ENCODE data around the gene PIANP.

DNA sequence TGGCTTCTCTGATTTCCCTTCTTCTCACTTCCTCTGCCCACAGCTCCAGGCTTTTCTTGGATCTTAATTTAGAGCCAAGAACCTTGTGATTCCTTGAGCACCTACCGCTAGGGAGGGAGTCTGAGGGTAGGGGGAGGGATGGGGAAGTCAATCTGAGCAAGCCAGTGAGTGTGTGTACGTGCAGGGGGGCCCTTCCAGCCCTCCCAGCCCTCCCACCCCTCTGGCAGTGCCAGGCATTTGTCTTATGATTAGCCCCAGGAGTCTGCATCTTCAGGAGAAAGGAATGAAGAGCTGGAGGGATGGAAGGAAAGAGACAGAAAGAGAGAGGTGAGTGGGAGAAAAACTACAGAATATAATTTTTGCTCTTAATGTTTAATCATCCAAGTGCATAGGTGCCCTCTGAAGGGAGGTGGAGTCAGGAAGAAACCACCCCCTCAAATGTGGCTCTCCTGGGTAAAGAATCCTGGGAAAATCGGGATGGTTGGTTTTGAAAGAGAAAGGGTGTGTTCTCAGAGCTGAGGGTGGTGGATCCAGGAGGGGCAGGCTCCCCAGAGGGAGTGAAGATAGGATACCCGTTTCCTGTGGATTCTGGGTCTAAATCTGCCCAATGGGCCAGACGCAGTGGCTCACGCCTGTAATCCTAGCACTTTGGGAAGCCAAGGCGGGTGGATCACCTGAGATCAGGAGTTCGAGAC is 2.1 kb downstream of the PIANP start:
- TF ChIP-seq, protein P1, sequence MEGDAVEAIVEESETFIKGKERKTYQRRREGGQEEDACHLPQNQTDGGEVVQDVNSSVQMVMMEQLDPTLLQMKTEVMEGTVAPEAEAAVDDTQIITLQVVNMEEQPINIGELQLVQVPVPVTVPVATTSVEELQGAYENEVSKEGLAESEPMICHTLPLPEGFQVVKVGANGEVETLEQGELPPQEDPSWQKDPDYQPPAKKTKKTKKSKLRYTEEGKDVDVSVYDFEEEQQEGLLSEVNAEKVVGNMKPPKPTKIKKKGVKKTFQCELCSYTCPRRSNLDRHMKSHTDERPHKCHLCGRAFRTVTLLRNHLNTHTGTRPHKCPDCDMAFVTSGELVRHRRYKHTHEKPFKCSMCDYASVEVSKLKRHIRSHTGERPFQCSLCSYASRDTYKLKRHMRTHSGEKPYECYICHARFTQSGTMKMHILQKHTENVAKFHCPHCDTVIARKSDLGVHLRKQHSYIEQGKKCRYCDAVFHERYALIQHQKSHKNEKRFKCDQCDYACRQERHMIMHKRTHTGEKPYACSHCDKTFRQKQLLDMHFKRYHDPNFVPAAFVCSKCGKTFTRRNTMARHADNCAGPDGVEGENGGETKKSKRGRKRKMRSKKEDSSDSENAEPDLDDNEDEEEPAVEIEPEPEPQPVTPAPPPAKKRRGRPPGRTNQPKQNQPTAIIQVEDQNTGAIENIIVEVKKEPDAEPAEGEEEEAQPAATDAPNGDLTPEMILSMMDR (IDR thresholded peaks at IDR 0.05; ENCODE audit: insufficient read depth, low read length, poor library complexity, severe bottlenecking) = no peak
- no peak for TF ChIP-seq EZH2phosphoT487 (conservative IDR thresholded peaks at IDR 0.05; ENCODE audit: low read length)
